Fibroblast of pulmonary artery (primary cell): ENCODE measurements around the gene RPL34.
A peak's percentile ranks its signal among the peaks of the same experiment; 100 is the strongest.

Experiments
- DNase-seq: peaks from one replicate; pipeline ENCODE4 v3.0.0-alpha.2; 2010; ENCODE audit warnings: low read depth
- H3K4me3 ChIP-seq: replicated peaks from 2 replicates; pipeline ENCODE4 v1.5.1; 2011; ENCODE audit warnings: low read depth, mild to moderate bottlenecking, control low read depth, low read length, moderate library complexity
- TF ChIP-seq, protein P1 (sequence below): IDR thresholded peaks from 2 replicates; pipeline ENCODE4 v1.5.1; 2011; ENCODE audit warnings: mild to moderate bottlenecking, control low read depth, low read length, inconsistent platforms; ENCODE audit errors: missing control alignments

The RPL34 gene

DNA sequence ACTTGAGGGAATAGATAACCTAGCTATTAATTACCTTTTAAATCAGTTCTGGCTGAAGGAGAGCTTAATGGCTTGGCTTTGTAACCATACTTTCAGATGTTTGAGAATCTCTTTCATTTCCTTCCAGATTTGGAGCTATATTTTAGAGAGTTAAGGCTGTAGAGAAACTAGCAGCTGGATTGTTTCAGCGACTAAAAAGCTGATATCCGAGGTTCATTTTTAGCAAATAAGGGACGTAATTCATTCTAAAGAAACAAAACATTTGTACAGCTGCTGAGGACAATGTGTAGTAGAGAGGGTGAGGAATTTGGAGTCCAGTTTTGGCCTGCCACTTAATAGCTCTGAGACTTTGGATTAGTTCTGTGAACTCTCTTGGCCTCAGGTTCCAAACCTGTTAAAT lies 42.3 kb downstream of the RPL34 start:
- peak; percentile 8 for DNase-seq
- TF ChIP-seq, protein P1, sequence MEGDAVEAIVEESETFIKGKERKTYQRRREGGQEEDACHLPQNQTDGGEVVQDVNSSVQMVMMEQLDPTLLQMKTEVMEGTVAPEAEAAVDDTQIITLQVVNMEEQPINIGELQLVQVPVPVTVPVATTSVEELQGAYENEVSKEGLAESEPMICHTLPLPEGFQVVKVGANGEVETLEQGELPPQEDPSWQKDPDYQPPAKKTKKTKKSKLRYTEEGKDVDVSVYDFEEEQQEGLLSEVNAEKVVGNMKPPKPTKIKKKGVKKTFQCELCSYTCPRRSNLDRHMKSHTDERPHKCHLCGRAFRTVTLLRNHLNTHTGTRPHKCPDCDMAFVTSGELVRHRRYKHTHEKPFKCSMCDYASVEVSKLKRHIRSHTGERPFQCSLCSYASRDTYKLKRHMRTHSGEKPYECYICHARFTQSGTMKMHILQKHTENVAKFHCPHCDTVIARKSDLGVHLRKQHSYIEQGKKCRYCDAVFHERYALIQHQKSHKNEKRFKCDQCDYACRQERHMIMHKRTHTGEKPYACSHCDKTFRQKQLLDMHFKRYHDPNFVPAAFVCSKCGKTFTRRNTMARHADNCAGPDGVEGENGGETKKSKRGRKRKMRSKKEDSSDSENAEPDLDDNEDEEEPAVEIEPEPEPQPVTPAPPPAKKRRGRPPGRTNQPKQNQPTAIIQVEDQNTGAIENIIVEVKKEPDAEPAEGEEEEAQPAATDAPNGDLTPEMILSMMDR: no peak
- H3K4me3 ChIP-seq: no peak overlapping the region

GRCh38 chr4:108674356-108674977 lies 54.1 kb downstream of the RPL34 start:
- no peak overlapping the region for H3K4me3 ChIP-seq
- TF ChIP-seq, protein P1: no peak
- no peak for DNase-seq
